HL-60 (cell line): ENCODE data around the gene XYLT1.

ENCODE experiments used
- GABPA ChIP-seq: IDR thresholded peaks from 2 replicates; pipeline ENCODE4 v1.6.1; 2012; ENCODE audit warnings: low read depth
- POLR2AphosphoS5 ChIP-seq: IDR thresholded peaks from 2 replicates; pipeline ENCODE4 v1.6.1; 2012; ENCODE audit warnings: low read depth
- REST ChIP-seq: IDR thresholded peaks from 2 replicates; pipeline ENCODE4 v1.6.1; 2012; ENCODE audit warnings: low read depth; ENCODE audit not compliant: insufficient replicate concordance
- TF ChIP-seq, protein P1 (sequence below): IDR thresholded peaks from one replicate; pipeline ENCODE4 v1.5.1; 2011; ENCODE audit warnings: low read length, control low read depth, inconsistent platforms; ENCODE audit not compliant: insufficient read depth

GRCh38 chr16:17331991-17332390, 138.8 kb downstream of the XYLT1 start:
- TF ChIP-seq, protein P1, sequence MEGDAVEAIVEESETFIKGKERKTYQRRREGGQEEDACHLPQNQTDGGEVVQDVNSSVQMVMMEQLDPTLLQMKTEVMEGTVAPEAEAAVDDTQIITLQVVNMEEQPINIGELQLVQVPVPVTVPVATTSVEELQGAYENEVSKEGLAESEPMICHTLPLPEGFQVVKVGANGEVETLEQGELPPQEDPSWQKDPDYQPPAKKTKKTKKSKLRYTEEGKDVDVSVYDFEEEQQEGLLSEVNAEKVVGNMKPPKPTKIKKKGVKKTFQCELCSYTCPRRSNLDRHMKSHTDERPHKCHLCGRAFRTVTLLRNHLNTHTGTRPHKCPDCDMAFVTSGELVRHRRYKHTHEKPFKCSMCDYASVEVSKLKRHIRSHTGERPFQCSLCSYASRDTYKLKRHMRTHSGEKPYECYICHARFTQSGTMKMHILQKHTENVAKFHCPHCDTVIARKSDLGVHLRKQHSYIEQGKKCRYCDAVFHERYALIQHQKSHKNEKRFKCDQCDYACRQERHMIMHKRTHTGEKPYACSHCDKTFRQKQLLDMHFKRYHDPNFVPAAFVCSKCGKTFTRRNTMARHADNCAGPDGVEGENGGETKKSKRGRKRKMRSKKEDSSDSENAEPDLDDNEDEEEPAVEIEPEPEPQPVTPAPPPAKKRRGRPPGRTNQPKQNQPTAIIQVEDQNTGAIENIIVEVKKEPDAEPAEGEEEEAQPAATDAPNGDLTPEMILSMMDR, result no peak
- TF ChIP-seq POLR2AphosphoS5 (no peak), REST (no peak), GABPA (no peak)
